Measurements from ENCODE around the gene GSS. TPM values are rescaled to one million over a fixed set of nuclear protein-coding genes. Genes with fewer than 3 reads are reported as not detected.

GSS gene
- polyA plus RNA-seq, 5 donors, result 38.0 to 42.0 (median 40.9) TPM

- DNase-seq, result no peak
Observed at GRCh38 chr20:34979366-34980153, 24.0 kb upstream of the GSS start.

DNA sequence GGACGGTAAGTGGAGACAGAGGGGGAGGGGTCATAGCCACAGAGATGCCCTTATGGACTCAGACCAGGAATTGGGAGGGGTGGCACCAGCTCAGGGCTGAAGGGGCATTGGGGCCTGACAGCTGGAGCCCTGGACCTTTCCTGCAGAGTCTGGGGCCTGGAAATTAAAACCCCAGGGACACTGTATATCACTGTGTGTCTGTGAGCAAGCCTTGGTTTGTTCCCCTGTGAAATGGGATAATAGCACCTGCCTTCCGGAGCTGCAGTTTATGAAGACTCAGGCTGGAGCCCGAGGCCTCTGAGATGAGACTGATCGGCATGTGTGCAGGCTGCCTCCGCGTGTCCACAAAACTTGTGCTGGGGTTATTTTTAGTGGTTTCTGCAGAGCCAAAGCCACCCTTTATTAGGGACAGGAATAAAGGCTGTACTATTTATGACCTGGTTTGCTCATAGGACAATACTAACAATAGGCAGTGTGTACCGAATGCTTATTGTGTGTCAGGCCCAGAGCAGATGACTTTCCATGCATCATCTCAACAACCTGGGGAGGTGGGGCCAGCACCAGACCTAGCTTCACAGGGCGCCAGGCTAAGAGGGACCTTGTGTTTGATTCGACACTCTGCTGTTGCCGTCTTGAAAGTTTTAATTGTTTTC, 22.6 kb upstream of the GSS start:
- no peak for DNase-seq

GRCh38 chr20:34977365-34978091, 21.9 kb upstream of the GSS start:
- DNase-seq, result no peak

DNA sequence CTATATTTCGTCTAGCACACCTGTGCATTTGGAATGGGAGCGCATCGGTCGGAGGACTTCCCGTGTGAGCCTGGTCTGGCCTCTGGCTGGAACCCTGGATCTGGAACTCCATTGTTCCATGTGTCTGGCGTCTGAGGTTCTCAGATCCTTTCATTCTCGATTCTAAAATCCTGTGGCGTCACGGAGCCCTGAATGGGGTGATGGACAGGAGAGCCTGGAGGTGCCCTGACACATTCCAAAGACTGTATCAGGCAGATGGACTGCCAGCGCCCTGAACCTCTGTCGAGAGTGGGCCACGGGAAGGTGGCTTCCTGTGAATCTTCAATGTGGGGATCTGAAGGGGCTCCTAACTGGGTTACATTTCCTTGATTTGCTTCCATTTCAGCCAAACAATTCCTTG, 20.7 kb upstream of the GSS start:
- DNase-seq, result no peak

DNA sequence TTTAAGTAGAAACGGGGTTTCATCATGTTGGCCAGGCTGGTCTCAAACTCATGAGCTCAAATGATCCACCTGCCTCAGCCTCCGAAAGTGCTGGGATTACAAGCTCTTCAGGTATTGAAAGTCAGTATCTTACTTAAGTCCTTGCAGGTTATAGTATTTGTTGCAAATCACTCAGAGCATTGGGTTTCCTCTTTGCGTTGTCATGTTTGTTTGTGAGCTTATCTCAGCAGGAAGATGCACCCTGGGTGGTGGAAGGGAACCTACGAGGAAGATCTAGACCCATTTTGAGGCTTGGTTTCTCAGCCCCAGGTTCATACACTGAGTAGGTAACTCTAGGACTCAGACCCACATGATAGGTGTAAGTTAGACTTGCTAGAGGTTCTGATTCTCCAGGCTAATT, 18.6 kb upstream of the GSS start:
- no peak for DNase-seq

DNA sequence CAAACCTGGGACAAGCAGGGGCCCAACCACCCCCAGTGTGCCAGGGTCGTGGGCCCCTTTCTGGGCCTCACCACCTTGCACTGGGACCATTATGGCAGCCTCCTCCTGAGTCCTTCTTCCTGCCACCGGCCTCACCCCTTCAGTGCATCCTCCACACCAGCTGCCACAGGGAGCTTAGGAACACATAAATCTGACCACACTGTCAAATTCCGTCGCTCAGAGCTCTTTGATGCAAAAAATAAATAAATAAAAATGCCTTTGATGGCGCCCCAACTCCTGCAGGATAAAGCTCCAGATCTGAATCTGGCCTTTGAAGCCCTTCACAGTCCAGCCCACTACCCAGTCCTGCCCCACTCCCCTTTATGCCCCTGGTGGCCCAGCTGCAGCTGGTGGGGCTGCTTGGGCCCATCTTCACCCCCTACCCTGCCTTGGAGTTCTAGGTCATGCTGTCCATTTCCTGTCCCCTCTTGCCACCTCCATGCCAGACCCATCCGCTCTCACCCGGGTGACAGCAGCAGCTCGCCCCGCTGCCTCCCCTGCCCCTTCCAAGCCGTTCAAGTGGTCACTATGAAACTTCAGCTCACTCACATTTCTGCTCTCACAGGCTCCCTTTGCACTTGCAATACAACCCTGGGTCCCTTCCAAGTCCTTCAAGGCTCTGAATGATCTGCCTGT, 16.1 kb upstream of the GSS start:
- no peak for DNase-seq

- DNase-seq, result no peak
Observed at GRCh38 chr20:34970846-34971560, 15.4 kb upstream of the GSS start.

- no peak for DNase-seq
Observed at GRCh38 chr20:34970193-34970840, 14.7 kb upstream of the GSS start.

DNA sequence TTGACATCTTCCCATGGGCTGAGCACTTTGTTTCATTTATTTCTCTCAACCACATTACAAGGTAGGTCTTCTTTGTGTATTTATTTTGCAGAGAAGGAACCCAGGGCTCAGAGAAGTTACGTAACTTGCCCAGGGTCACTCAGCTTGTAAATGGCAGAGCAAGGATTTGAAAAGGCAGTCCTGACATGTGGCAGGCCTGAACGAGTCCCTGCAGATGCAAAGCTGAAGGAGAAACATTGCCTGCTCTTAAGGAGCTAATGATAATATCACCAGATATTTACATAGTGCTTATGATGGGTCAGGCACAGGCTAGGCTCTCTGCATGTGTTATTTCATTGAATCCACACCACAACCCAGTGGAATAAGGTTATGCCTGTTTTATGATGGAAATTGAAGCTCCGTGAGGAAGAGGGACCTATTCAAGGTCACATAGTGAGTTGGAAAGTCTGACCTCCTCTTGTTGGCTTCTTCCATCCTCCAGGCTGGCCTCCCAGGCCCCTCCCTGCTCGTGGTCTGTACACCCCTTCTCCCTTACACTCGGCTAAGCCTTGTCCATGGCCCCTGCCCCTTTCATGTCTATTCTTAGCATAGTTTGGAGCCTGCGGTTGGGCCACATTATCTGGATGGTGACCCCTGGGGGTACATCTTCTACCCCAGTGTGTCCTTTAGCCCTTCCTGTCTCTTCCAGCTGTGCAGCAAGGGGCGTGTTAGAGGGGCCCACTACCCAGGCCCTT, 12.6 kb upstream of the GSS start:
- no peak for DNase-seq

GRCh38 chr20:34967421-34967820, 11.8 kb upstream of the GSS start:
- DNase-seq, result no peak

- no peak for DNase-seq
Observed at GRCh38 chr20:34965051-34965450, 9.4 kb upstream of the GSS start.

- DNase-seq, result no peak
Observed at GRCh38 chr20:34964486-34964885, 8.9 kb upstream of the GSS start.

- DNase-seq, result no peak
Observed at GRCh38 chr20:34956751-34957472, 1.3 kb upstream of the GSS start.

DNA sequence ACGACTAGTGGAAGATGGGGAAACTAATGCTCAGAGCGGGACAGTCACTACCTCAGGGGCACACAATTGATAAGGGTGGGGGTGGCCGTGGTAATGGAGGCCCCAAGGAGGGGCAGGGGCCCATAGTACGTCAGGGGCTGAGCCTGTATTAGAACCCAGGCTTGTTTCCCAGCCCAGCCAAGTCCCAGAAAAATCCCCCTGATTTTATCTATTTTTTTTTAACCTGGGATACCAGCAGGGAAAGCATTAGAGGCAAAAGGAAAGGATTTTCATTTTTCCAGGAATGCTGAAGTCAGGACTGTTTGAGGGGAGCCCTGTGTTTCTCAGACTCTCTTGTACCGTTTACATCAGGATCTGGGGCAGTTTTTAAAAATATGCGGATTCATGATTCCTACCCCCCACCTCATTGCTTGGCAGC, 444 bp upstream of the GSS start:
- no peak for DNase-seq

GRCh38 chr20:34954904-34955230, 739 bp downstream of the GSS start:
- no peak for DNase-seq

- no peak for DNase-seq
Observed at GRCh38 chr20:34953960-34954359, 1.6 kb downstream of the GSS start.

- no peak for DNase-seq
Observed at GRCh38 chr20:34952671-34953070, 2.9 kb downstream of the GSS start.

DNA sequence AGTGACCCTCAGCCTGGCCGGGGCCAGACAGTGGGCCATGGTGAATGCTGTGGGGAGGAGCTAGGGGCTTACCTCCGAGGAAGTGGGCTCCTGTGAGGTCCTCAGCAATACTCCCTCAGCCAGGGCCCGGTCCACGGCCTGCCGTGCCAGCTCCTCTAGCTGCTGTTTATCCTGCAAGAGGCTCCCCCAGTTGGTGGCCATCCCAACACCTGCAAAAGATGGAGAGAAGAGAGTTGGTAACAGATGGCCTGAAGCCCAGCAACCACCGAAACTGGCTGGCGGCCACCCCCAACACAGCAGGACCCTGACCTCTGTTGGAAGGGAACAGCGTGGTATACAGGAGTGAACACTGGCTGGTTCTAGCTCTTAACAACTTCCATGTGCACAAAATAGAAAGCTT, 4.0 kb downstream of the GSS start:
- no peak for DNase-seq

GRCh38 chr20:34951252-34951651, 4.4 kb downstream of the GSS start:
- no peak for DNase-seq

- DNase-seq, result no peak
Observed at GRCh38 chr20:34949120-34949519, 6.5 kb downstream of the GSS start.

Measured in right lung (tissue), 5 donors.